ENCODE data around the gene ASTL.

Gene ASTL

DNA sequence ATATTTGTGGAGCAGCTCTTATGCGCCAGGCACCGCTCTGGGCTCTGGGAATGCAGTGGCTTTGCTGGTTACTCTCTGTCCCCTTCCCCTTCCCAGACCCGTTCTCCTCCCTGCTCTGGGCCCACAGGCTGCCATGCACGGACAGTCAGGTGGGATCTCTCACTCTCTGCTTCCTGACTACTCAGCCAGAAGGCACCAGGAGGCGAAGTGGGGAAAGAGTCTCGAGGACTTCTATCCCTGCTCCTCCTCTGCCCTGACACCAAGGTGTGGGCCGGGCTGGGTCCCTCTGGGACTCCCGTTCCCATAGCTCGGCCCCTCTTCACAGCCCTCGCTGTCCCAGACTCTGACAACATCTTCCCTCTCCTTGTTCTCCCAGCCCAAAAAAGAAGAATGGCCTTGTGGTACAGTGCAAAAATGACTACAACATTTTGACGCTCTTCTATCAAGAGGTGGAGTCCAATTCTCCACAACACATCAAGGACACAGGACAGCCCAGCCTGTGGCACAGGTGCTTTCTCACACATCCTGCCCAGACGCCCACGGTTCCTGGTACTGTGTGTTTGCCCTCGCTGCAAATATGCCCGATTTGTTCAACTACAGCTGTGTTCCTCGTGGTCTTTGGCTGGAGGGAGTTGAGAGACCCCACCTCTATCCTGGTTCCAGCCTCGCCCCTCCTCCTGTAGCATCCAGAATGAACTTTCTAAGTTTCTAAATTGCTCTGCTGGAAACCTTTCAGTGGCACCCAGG lies 21.0 kb upstream of the ASTL start:
- DNase-seq (ENCODE audit: low read depth in 2 of 2, low spot score in 1 of 2) = no peak

DNA sequence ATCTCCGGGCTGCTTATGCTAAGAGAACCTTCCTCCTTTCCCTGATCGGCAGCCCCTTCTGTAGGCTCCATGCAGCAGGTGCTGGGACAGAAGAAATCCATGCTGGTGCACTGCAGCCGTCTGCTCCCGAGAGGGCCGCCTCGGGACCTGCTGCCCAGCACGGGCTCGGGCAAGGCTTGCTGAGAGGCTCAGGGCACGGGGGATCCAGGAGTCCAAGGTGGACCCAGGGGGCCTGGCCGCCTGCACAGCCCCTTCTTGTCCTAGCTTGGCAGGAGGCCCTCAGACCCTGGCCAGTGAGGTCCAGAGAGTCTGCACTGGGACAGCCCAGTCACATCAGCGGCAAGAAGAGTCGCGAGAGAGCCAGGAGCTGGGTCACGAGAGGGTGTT lies 20.2 kb upstream of the ASTL start:
- no peak for DNase-seq (ENCODE audit: low read depth in 2 of 2, low spot score in 1 of 2)

DNA sequence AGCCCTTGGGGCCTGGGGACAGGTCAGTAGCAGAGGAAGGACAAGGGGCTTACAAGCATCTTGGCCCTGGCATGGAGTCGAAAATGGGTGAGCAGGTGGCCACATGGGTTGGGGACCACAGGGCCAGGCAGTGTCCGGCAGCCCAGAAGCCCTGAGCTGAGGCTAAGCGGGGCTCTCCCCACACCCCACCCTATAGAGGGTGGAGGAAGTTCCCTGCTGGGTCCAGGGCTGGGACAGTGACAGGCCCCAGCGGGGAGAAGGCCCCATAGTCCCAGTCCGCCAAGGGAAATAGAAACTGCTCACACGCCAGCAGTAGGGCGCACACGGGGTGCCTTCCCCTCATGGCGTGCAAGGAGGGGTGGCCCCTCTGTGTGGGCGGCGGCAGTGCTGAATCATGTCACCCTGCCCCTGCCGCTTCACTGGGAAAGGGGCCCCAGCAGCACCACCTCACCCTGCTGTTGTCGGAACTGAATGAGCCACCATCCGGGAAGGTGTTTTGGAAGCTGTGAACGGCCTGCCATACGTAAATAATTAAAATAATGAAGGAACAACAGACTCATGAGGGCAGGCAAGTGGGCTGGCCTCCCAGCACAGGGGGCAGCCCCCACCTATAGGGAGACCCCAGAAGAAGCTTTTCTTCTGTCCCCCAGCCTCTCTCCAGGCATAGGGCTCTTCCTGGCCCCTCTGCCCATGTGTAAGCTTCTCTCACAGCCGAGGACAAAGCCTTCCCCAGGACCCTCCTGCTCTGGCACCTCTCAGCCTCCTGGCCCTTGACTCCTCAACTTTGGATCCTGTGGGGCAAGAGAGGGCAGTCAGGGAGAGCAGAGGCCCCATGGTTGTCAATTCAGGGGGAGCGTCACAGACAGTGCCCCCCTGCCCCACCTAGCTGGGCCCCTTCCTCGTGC lies 19.6 kb upstream of the ASTL start:
- peak; percentile 46 to 65 for DNase-seq (ENCODE audit: low read depth in 2 of 2, low spot score in 1 of 2)

DNA sequence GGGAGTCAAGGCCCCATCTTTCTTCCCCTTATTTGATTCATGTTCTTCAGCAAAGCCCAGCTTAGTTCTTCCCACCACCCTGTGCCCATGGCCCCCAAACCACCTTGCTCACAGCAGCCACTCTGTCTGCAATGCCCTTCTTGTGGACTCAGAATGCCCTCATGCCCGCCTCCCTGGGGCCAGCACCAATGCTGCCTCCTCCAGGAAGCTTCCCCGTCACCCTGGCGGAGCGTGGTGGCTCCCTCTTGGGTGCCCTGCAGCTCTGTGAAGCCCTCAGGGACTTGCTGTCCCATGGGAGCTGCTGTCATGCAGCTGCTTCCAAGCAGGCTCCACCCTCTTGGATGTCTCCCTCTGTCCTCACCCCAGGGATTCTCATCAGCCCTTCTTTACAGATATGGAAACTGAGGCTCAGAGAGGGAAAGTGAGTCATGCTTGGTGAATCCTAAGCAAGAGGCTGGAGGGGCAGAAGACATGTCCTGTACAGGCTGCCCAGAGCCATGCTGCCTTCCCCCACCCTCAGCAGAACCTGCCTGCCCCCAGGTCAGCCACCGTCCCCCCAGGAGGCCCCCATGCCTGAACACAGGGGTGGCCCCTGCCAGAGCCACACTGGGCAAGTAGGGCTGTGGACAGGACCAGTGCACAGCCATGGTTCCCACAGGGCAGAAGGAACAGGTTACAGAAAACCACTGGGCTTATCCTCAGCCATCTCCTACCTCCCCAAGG lies 18.8 kb upstream of the ASTL start:
- no peak for DNase-seq (ENCODE audit: low read depth in 2 of 2, low spot score in 1 of 2)

DNA sequence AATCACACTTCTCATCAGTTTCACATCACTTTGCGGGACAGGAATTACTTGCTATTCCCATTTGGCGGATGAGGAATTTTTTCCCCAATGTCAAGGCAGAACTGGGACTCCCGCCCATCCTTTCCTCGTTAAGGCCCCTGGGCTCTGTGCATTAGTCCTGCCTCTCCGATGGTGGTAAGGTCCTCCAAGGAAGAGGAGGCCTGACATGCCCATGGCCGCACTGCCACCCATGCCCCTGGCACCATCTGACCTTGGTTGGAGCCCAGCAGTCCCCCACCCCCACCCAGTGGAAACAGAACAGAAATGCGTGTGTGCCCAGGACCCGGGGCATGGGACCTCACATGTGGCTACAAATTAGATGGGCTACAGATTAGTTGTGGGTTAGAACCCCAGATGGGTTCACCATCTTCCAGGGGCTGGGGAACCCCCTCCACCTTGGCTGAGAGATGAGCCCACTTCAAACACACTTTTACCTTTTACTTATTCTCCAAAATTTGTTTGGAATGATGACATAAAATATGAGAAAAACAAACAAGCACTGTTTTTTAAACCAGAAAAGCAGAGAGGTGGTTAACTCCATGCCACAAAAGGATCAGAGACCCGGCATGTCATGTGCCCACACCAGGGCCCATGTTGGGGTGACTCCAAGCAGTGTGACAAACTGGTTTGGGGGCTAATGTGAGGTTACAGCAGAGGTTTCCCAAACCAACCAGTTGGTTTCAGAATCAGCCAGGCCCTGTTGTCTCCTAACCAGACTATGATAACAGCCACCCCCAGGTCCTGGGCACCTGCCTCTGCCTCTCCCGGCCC lies 17.9 kb upstream of the ASTL start:
- DNase-seq (ENCODE audit: low read depth in 2 of 2, low spot score in 1 of 2) = no peak

DNA sequence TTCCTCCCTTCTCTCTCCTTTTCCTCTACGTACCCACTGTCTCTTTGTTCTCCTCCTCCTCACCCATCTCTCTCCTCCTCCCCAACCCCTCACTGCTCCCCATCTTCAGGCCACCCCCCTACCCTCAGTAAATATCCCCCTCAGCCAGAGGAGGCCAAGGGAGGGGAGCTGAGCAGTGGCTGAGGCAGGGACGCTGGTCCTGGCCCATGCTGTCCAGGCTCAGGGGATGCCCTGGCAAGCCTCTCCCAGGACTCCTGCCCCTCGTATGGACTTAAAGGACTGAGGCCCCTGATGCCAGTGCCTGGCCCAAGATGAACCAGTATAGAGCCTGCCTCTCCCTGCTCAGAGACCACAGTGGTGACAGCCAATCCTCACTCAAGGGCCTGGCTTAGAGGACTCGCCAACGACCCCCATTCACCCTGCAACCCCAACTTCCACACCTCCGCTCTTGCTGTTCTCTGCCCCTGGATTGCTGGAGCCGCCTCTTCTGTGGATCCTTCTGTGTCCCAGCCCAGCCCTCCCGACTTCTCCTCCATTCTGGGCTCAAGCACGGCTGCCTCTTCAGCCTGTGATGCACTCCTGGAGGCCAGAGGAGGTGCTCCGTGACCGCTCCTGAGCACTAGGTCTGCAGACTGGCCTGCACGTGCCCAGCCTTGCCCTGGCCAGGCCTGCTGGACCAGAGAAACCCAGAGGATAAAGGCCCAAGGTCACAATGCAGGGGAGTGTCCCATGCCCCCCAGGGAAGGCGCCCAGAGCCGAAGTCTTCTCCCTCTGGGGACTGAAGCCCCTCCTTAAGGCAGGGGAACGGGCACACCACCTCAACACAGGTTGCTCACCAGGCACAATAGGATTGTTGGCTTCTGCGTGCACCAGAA lies 16.4 kb upstream of the ASTL start:
- DNase-seq (ENCODE audit: low read depth in 2 of 2, low spot score in 1 of 2) = no peak

DNA sequence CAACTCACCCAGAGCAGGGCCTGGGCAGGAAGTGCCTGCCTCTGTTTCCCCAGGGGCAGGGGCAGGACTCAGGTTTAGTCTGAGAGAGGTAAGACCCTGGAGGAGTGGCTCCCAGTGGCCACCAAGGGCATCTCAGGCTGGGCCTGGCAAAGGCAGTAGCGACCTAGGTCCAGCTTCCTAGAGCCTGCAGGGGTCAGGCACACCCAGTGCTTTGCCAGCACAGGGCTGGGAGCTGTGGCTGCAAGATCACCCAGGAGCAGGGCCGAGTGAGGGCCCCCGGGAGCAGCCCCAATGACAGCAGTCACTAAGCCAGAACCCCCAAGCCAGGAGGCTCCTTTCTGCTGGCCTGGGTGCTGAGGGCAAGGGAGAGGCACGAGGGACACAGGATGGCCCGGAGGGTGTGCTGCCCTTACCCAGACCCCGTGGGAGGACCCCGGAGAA lies 15.7 kb upstream of the ASTL start:
- no peak for DNase-seq (ENCODE audit: low read depth in 2 of 2, low spot score in 1 of 2)

DNA sequence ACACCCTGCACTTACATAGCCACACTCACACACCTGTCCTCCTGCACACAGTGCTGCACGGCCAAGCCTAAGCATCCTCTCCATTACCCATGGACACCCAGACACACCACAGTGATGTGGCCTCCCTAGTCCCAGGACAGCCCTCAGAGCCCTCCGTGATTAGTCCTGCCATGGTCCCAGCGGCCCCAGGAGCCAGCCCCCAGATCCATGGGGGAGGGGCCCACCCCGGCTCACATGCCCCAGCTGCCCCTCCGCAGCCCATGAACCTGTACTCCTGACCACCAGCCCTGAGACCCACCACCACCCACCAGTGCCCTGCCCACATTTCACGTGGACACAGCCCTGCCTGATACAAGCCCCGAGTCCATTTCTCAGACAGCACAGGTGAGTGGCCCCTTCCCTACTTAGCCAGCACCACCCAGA lies 15.0 kb upstream of the ASTL start:
- DNase-seq (ENCODE audit: low read depth in 2 of 2, low spot score in 1 of 2) = no peak

DNA sequence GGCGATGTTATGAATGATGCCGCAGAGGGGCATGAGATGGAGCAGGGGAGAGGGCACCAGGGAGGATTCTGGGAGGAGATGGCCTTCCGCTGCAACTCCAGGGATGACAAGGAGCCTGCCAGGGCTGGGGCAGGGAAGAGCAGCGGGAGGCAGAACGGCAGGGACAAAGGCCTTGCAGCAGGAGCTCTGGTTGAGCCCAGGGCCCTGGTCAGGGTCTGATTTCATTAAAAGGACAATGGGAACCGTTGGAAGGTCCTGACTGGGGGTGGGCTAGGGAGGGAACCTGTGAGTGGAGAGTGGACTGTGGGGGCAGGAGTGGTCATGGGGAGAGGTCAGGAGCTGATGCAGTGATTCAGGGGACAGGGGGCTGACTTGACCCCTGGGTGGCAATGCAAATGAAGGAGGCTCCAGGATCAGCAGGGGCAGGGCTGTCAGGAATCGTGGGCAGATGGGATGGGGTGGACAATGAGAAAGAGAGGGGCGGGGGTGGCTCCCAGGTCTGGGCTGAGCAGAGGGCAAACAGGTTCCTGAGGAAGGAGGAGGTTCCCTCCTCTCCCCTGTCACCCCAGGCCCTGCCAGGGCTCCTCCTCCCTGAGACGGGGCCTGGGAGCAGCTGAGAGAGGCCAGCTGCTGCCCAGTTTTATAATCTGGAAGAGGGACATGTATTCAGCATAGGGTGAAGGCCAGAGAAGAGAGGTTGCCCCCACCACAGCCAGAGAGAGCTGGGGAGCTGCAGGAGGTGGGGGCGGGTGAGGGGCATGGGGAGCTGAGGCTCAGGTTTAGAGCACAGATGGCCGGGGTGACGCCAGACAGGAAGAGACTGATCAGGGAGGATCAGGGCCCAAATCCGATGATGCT lies 14.2 kb upstream of the ASTL start:
- DNase-seq (ENCODE audit: low read depth in 2 of 2, low spot score in 1 of 2) = no peak

DNA sequence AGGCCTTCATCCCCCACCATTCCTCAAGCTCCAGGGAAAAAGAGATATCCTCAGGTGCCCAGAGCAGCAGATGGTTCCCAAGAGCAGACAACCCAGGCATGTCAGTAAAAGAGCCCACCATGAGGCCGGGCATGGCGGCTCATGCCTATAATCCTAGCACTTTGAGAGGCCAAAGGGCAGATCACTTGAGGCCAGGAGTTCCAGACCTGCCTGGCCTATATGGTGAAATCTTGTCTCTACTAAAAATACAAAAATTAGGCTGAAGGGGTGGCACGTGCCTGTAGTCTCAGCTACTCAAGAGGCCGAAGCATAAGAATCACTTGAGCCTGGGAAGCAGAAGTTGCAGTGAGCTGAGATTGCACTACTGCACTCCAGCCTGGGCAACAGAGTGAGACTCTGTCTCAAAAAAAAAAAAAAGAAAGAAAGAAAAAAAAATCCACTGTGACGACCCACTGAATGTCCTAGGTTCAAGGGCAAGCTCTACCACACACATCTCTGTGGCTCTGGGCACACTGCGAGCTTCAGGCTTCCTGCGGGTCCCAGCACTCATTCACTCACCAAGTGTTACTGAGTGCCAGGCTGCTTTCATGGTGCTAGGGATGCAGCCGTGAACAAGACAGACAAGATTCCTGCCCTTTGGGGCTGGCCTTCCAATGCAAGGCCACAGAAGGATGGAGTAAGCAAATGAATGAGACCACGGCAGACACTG lies 13.4 kb upstream of the ASTL start:
- no peak for DNase-seq (ENCODE audit: low read depth in 2 of 2, low spot score in 1 of 2)

DNA sequence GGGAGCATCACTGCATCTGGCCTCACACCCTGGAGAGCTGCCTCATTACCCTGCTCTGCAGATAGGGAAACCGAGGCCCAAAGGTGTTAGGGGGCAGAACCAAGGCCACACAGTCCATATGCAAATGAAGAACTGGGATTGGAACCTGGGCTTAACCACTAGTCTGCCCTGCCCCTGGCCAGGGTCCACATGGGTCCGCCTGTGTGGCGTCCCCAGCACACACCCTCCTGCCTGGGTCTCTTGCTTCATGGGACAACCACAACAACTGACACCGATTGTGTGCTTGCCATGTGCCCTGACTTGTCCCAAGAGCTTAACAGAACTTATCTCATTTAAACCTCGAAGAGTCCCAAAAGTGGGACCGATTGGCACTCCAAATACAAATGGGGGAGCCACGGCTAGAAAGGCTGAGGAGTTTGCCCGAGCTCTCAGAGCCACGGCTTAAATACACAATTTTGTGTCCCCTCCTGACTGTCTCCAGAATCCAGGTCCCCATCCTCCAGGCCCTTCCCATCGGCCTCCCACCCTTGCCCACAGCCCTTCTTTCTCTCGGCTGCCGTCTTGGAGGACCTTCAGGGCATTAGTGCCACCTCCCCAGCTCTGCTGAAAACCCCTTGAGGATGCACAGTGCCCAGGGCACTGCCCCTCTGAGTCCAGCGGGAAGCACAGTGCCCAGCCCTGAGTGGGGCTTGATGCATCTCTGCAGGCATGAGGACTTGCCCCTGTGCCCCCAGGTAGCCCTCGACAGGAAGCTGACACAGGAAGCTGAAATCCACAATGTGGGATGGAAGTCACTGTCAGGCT lies 12.7 kb upstream of the ASTL start:
- DNase-seq (ENCODE audit: low read depth in 2 of 2, low spot score in 1 of 2) = no peak

DNA sequence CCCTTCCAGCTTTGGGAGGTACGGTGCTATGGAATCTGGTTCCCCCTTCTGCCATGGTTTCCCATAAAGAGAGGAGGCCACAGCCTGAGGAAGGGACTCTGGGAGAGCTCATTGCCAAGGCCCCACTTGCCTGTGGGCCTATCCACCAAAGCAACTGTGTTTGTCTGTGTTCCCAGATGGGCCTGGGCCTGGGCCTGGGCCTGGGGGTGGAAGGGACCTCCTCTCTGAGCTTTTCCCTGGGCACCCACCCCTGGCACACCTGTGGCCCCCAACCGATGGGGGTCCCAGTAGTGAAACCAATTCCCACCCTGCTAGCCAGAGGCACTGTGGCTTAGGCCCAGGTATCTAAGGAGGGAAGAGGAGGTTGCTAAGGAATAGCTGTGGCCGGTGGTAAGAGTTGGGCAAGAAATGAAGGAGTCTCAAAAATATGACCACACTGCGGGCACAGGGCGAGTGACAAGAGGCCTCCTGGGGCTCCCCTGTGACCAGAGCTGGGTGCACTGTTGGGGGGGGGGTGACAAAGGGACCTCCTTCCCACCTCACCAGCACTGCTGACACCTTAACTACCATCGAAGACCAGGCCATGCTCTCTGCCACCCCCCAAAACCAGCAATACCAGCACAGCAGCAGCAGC lies 11.8 kb upstream of the ASTL start:
- no peak for DNase-seq (ENCODE audit: low read depth in 2 of 2, low spot score in 1 of 2)

DNA sequence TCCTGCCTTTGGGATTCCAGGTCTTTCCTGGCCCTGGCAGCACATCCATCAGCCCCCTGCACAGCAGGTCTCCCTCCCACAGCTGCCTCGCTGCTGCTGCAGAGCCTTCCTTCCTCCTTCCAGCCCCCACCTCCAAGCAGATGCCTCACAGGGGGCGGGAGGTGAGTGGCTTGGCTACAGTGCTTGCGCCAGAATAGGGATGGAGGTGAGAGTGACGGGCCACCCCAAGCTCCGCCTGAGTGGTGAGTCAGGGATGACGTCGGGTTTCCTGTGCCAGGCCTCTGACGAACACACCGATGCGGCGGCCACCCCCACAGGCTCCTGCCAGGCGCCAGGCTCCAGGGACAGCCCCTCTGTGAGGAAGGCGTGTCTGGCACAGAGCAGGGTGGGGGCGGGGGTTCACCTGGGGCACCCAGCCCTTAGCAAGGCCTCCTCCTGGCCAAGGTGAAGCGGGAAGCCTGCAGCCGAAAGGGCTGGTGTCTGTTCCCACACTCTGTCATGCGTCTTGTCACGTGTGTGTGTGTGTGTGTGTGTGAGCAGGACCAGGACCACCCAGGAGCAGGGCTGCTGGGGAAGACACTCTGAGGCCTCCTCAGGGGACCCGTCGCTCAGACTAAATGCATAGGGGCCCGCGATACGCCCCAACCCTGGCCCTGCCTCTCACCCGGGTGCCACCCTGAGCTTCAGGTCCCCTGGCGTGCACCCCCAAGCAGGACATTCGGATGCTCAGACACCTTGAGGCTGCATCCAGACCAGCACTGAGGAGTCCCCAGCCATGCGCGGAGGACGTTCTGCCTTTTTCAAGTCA lies 10.3 kb upstream of the ASTL start:
- DNase-seq (ENCODE audit: low read depth in 2 of 2, low spot score in 1 of 2) = peak; percentile 91 to 94

DNA sequence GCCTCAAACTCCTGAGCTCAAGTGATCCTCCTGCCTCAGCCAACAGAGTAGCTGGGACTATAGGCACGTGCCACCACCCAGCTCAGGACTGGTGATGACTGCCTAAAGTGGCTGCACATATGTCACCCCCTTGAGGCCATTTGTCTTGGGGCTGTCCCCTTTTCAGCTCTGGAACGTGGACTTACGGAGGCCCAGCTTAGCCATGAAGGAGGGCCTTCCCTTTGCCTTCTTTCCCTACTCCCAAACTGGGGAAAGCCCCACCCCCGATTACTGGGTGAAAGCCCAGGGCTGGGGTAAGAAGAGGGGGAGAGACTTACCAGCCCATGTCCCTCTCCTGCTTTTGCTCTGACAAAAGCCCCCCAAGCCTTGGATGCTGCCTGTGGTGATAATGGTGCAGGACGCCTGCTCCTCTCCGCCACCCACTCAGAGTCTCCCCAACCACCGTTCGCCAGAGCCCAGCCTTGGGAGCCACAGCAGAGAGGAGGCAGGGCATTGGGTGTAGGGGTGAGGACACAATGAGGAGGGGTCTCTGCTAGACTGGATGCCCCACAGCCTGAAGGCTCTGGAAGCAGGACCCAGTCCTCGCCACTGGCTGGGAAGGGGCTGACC lies 9.4 kb upstream of the ASTL start:
- DNase-seq (ENCODE audit: low read depth in 2 of 2, low spot score in 1 of 2) = no peak

DNA sequence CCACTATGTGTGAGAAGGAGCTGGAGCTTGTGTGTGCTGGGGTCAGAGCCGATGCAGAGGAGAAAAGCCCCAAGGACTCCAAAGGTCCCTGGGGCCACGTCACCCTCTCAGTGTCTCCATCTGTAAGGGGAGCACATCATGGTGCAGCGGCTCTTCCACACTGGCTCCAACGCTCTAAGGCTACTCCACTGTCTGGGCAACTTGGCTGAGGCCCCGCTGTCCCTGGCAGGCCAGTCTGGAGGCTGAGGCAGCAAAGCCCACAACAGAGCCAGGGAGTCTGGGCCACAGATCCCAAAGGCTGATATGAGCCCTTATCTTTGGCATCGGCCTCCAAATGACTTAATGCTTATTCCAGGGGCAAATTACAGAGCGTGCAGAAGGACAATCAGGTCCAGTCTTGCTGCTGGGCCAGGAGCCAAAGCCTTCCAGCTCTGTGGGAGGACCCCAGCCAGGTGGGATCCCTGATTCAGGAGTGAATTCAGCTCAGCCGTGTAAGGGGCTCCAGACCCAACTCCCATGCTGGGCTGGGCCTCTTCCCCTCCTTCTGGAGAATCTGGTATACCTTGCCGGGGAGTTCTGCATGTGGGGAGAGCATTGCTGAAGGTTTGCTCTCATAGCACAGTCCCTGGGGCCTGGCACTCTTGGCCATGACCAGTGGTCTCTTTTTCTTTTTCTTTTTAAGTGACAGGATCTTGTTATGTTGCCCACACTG lies 8.7 kb upstream of the ASTL start:
- no peak for DNase-seq (ENCODE audit: low read depth in 2 of 2, low spot score in 1 of 2)

Measured in stimulated activated CD8-positive, alpha-beta memory T cell treated with anti-CD3 and anti-CD28 coated beads, Interleukin-4, amount 100 ng/mL, for 1 hour (primary cell).